MM.1S (cell line): ENCODE measurements around the gene UBR2.
"Not testable (repeated sequence)": the region's sequence is repeated elsewhere in the genome, so short reads cannot be mapped to it uniquely, and the experiment has no call there.

Source experiments
- DNase-seq: peaks from one replicate; pipeline ENCODE4 v3.0.0-alpha.2; 2015
- H2AFZ ChIP-seq: fragments of 300-600 bp; sonication (generic); 2 replicates; pipeline ENCODE4 v1.6.0; 2016; ENCODE audit warnings: antibody characterized with exemption, low read length
- H3F3A ChIP-seq: fragments of 300-600 bp; sonication (generic); 2 replicates; pipeline ENCODE4 v1.6.1; 2016; ENCODE audit warnings: mild to moderate bottlenecking, antibody characterized with exemption, low read length, moderate library complexity, mixed read lengths; ENCODE audit not compliant: insufficient read depth
- H3K27ac ChIP-seq: fragments of 300-600 bp; sonication (generic); 2 replicates; pipeline ENCODE4 v1.5.1; 2016; ENCODE audit warnings: mild to moderate bottlenecking, low read length
- H3K27me3 ChIP-seq: fragments of 300-600 bp; sonication (generic); replicated peaks from 2 replicates; pipeline ENCODE4 v1.6.0; 2016; ENCODE audit warnings: low read length; ENCODE audit not compliant: insufficient read depth
- H3K36me3 ChIP-seq: fragments of 300-600 bp; sonication (generic); replicated peaks from 2 replicates; pipeline ENCODE4 v1.6.1; 2016; ENCODE audit warnings: mild to moderate bottlenecking, low read length, mixed read lengths; ENCODE audit not compliant: insufficient read depth
- H3K4me1 ChIP-seq: fragments of 300-600 bp; sonication (generic); 2 replicates; pipeline ENCODE4 v1.6.1; 2016; ENCODE audit warnings: low read length, mixed read lengths
- H3K4me2 ChIP-seq: fragments of 300-600 bp; sonication (generic); 2 replicates; pipeline ENCODE4 v1.6.0; 2016; ENCODE audit warnings: low read depth, low read length
- H3K4me3 ChIP-seq: fragments of 300-600 bp; sonication (generic); 2 replicates; pipeline ENCODE4 v1.5.1; 2016; ENCODE audit warnings: low read length, mixed read lengths
- H3K79me2 ChIP-seq: fragments of 300-600 bp; sonication (generic); 2 replicates; pipeline ENCODE4 v1.6.1; 2016; ENCODE audit warnings: mixed run types, low read length, mixed read lengths
- H3K9ac ChIP-seq: fragments of 300-600 bp; sonication (generic); 2 replicates; pipeline ENCODE4 v1.6.1; 2016; ENCODE audit warnings: low read length, mixed read lengths
- H3K9me2 ChIP-seq: fragments of 300-600 bp; sonication (generic); replicated peaks from 2 replicates; pipeline ENCODE4 v1.6.1; 2016; ENCODE audit warnings: mild to moderate bottlenecking, low read length, mixed read lengths; ENCODE audit not compliant: insufficient read depth
- H3K9me3 ChIP-seq: fragments of 300-600 bp; sonication (generic); replicated peaks from 2 replicates; pipeline ENCODE4 v1.6.1; 2016; ENCODE audit warnings: mild to moderate bottlenecking, low read length, mixed read lengths; ENCODE audit not compliant: insufficient read depth
- H4K20me1 ChIP-seq: fragments of 300-600 bp; sonication (generic); 2 replicates; pipeline ENCODE4 v1.6.1; 2016; ENCODE audit warnings: mild to moderate bottlenecking, low read length, moderate library complexity, mixed read lengths; ENCODE audit not compliant: insufficient read depth
- EZH2 ChIP-seq: fragments of 300-600 bp; sonication (generic); optimal IDR thresholded peaks from 2 replicates; pipeline ENCODE3; 2017; ENCODE audit warnings: low read depth, mild to moderate bottlenecking, antibody characterized with exemption, low read length, mixed read lengths
- EZH2phosphoT487 ChIP-seq: fragments of 300-600 bp; sonication (generic); IDR thresholded peaks from 2 replicates; pipeline ENCODE4 v1.6.1; 2018; ENCODE audit warnings: antibody characterized with exemption, low read length
- TF ChIP-seq, protein P1 (sequence below): fragments of 300-600 bp; sonication (generic); IDR thresholded peaks from 2 replicates; pipeline ENCODE4 v1.5.1; 2016; ENCODE audit warnings: antibody characterized with exemption, low read length, mixed read lengths

Gene UBR2

DNA sequence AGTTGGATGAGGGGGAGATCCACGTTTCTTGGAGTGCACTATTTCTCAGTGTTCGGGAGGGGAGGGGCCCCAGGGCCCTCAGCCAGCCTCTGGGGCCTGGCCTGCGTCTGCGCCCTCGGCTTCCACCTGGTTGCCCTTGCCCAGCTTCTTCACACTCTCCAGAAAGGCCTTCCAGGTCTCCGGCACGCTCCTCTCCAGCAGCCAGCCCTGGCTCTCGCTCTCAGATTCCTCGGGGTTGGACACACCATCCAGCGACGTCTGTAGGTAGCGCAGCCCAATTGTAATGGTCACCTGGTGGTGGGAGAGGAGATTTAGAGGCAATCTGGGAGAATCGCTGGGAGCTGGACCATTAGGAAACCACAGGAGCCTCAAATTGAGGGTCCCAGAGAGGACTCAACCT lies 134.4 kb downstream of the UBR2 start:
- Histone ChIP-seq H3K27ac (no peak overlapping the region), H3K4me2 (no peak overlapping the region), H3K9ac (no peak overlapping the region), H3K9me2 (no peaks in the 10 kb centered on the region), H3K4me1 (no peaks in the 10 kb centered on the region; the same call in 1 of the 2 replicates), H3F3A (peaks cover 7% of the 10 kb centered on the region), H3K79me2 (no peaks in the 10 kb centered on the region), H3K27me3 (no peaks in the 10 kb centered on the region), H3K9me3 (no peaks in the 10 kb centered on the region), H2AFZ (no peak overlapping the region), H4K20me1 (no peaks in the 10 kb centered on the region), H3K4me3 (no peak overlapping the region), H3K36me3 (no peaks in the 10 kb centered on the region)
- DNase-seq, result no peak
- TF ChIP-seq, protein P1, sequence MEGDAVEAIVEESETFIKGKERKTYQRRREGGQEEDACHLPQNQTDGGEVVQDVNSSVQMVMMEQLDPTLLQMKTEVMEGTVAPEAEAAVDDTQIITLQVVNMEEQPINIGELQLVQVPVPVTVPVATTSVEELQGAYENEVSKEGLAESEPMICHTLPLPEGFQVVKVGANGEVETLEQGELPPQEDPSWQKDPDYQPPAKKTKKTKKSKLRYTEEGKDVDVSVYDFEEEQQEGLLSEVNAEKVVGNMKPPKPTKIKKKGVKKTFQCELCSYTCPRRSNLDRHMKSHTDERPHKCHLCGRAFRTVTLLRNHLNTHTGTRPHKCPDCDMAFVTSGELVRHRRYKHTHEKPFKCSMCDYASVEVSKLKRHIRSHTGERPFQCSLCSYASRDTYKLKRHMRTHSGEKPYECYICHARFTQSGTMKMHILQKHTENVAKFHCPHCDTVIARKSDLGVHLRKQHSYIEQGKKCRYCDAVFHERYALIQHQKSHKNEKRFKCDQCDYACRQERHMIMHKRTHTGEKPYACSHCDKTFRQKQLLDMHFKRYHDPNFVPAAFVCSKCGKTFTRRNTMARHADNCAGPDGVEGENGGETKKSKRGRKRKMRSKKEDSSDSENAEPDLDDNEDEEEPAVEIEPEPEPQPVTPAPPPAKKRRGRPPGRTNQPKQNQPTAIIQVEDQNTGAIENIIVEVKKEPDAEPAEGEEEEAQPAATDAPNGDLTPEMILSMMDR, result no peak
- TF ChIP-seq EZH2, result no peak
- no peak for TF ChIP-seq EZH2phosphoT487

DNA sequence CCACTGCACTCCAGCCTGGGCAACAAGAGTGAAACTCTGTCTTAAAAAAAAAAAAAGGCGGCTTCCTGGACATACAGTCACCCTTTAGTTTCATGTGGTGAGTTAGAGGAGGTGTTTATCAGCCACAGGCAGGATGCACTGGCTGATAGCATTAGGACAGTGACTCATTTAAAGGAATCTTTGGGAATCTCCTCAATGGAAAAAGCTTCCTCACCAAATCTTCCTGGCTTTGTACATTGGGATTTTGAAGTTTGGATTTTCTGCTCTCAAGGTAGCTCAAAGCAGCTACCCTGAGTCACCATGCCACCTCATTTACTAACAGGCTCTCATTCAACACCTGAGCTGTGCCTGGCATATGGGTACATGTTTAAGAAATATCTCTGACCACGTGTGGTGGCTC lies 138.4 kb downstream of the UBR2 start:
- H3K9me2 ChIP-seq, result no peaks in the 10 kb centered on the region
- peaks cover 4% of the 10 kb centered on the region; the same call in 1 of the 2 replicates for H3K4me1 ChIP-seq
- no peaks in the 10 kb centered on the region for H4K20me1 ChIP-seq
- H3K27ac ChIP-seq, result peak overlapping the region; percentile 49; the same call in 1 of the 2 replicates
- no peak overlapping the region for H3K9ac ChIP-seq
- no peaks in the 10 kb centered on the region for H3K36me3 ChIP-seq
- no peaks in the 10 kb centered on the region for H3K79me2 ChIP-seq
- no peaks in the 10 kb centered on the region for H3K9me3 ChIP-seq
- H2AFZ ChIP-seq, result no peak overlapping the region
- peak overlapping the region; percentile 4; the same call in 1 of the 2 replicates for H3K4me2 ChIP-seq
- H3K27me3 ChIP-seq, result no peaks in the 10 kb centered on the region
- DNase-seq, result peak; percentile 65
- H3F3A ChIP-seq, result peaks cover 7% of the 10 kb centered on the region
- H3K4me3 ChIP-seq, result no peak overlapping the region
- TF ChIP-seq EZH2phosphoT487 (no peak), EZH2 (no peak)
- TF ChIP-seq, protein P1, result no peak

DNA sequence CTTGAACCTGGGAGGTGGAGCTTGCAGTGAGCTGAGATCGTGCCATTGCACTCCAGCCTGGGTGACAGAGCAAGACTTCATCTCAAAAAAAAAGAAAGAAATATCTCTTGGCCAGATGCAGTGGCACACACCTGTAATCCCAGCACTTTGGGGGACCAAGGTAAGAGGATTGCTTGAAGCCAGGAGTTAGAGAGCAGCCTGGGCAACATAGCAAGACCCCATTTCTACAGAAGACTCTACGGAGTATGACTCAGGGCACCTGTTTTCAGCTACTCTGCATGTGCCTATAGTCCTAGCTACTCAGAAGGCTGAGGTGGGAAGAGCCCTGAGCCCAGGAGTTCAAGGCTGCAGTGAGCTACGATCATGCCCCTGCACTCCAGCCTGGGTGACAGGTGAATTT lies 139.0 kb downstream of the UBR2 start:
- H3K9me2 ChIP-seq, H3K4me3 ChIP-seq, H3K27me3 ChIP-seq, H3K4me1 ChIP-seq, H3F3A ChIP-seq, H3K4me2 ChIP-seq, H3K36me3 ChIP-seq, H4K20me1 ChIP-seq, DNase-seq, H2AFZ ChIP-seq, H3K27ac ChIP-seq, H3K9ac ChIP-seq, H3K79me2 ChIP-seq, H3K9me3 ChIP-seq: not testable (repeated sequence)

DNA sequence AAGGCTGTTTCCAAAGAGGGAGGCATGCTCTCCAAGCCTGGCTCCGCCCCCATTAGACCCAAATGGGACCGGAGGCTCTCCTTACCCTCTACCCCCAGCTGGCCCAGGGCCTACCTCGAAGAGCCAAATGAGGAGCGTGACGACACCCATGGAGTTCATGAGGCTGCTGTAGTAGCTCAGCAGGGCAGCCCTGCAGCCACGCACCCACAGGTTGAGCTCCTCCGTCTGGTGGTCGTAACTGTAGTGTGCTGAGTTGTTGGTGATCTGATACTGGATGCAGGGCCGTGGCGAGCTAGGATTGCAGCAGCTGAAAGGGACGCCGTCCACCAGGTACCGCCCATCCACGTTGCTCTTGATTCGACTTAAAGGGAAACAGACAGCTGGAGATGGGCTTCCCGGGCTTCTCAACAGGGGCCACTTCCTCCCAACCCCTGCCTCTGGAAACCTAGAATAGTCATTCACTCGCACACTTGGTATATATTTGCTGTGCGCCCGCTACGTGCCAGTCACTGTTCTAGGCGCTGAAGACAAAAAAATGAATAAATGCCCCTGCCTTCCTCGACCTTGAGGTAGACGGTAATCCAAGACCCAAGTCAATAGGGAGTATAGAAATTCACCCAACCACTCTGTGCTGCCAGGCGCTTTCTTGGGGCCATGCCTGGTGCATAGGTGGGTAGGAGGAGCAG lies 140.6 kb downstream of the UBR2 start:
- Histone ChIP-seq H3K4me1 (peaks cover 4% of the 10 kb centered on the region; the same call in 1 of the 2 replicates), H4K20me1 (no peaks in the 10 kb centered on the region), H3K9ac (no peak overlapping the region), H3K27me3 (no peaks in the 10 kb centered on the region), H3K4me2 (no peak overlapping the region), H3K9me2 (no peaks in the 10 kb centered on the region), H3K79me2 (no peaks in the 10 kb centered on the region), H3K9me3 (no peaks in the 10 kb centered on the region), H3K4me3 (no peak overlapping the region), H3K36me3 (no peaks in the 10 kb centered on the region), H3K27ac (no peak overlapping the region), H2AFZ (no peak overlapping the region), H3F3A (peaks cover 7% of the 10 kb centered on the region)
- TF ChIP-seq EZH2, result no peak
- TF ChIP-seq, protein P1, result no peak
- TF ChIP-seq EZH2phosphoT487, result no peak
- no peak for DNase-seq
